Muscle layer of duodenum (tissue), 2 donors: Measurements from ENCODE around the gene ABCB4.

Experiments
- H3K27ac ChIP-seq: one replicate; pipeline ENCODE4 v1.7.0; 2013; ENCODE audit warnings: mild to moderate bottlenecking, low read length
- H3K27me3 ChIP-seq: one replicate; pipeline ENCODE4 v1.7.0; 2013; ENCODE audit warnings: low read depth, mild to moderate bottlenecking, control low read depth, low read length
- H3K36me3 ChIP-seq, 2 donors: one replicate each; pipeline ENCODE4 v1.7.0; 2013; ENCODE audit warnings: low read length in 2 of 2, control low read depth in 1 of 2, mild to moderate bottlenecking in 1 of 2; ENCODE audit not compliant: insufficient read depth in 2 of 2, control insufficient read depth in 1 of 2
- H3K4me1 ChIP-seq, 2 donors: one replicate each; pipeline ENCODE4 v1.7.0; 2013; ENCODE audit warnings: low read length in 2 of 2, mild to moderate bottlenecking in 2 of 2, control low read depth in 1 of 2, moderate library complexity in 1 of 2; ENCODE audit not compliant: insufficient read depth in 2 of 2, control insufficient read depth in 1 of 2
- H3K4me3 ChIP-seq, 2 donors: one replicate each; pipeline ENCODE4 v1.7.0; 2013; ENCODE audit warnings: low read length in 2 of 2, low read depth in 1 of 2, mild to moderate bottlenecking in 1 of 2
- H3K9me3 ChIP-seq, 2 donors: one replicate each; pipeline ENCODE4 v1.7.0; 2013; ENCODE audit warnings: low read length in 2 of 2, control low read depth in 1 of 2, mild to moderate bottlenecking in 1 of 2; ENCODE audit not compliant: control insufficient read depth in 1 of 2
- donor health status: healthy.

Gene ABCB4

GRCh38 chr7:87416682-87417587 lies 58.5 kb downstream of the ABCB4 start:
- H3K27ac ChIP-seq: no peak overlapping the region
- H3K9me3 ChIP-seq: no peaks in the 10 kb centered on the region
- H3K27me3 ChIP-seq: no peaks in the 10 kb centered on the region
- H3K4me1 ChIP-seq: no peaks in the 10 kb centered on the region
- no peak overlapping the region for H3K4me3 ChIP-seq
- no peaks in the 10 kb centered on the region for H3K36me3 ChIP-seq

- no peak overlapping the region for H3K27ac ChIP-seq
- H3K9me3 ChIP-seq: no peaks in the 10 kb centered on the region
- H3K36me3 ChIP-seq: no peaks in the 10 kb centered on the region
- no peak overlapping the region for H3K4me3 ChIP-seq
- H3K27me3 ChIP-seq: no peaks in the 10 kb centered on the region
- H3K4me1 ChIP-seq: no peaks in the 10 kb centered on the region
Measured at GRCh38 chr7:87414794-87415188, 60.7 kb downstream of the ABCB4 start.

- Histone ChIP-seq H3K27me3 (no peaks in the 10 kb centered on the region), H3K9me3 (no peaks in the 10 kb centered on the region), H3K4me3 (no peak overlapping the region), H3K27ac (no peak overlapping the region), H3K4me1 (no peaks in the 10 kb centered on the region), H3K36me3 (no peaks in the 10 kb centered on the region)
Measured at GRCh38 chr7:87413951-87414793, 61.3 kb downstream of the ABCB4 start.

GRCh38 chr7:87413029-87413428 lies 62.5 kb downstream of the ABCB4 start:
- Histone ChIP-seq H3K9me3 (no peaks in the 10 kb centered on the region), H3K4me3 (no peak overlapping the region), H3K4me1 (no peaks in the 10 kb centered on the region), H3K27me3 (no peaks in the 10 kb centered on the region), H3K36me3 (no peaks in the 10 kb centered on the region), H3K27ac (no peak overlapping the region)

GRCh38 chr7:87411186-87411585 lies 64.3 kb downstream of the ABCB4 start:
- Histone ChIP-seq H3K27ac (no peak overlapping the region), H3K36me3 (no peaks in the 10 kb centered on the region), H3K4me1 (no peaks in the 10 kb centered on the region), H3K4me3 (no peak overlapping the region), H3K9me3 (no peaks in the 10 kb centered on the region), H3K27me3 (no peaks in the 10 kb centered on the region)

- Histone ChIP-seq H3K4me1 (no peaks in the 10 kb centered on the region), H3K27me3 (no peaks in the 10 kb centered on the region), H3K9me3 (no peaks in the 10 kb centered on the region), H3K4me3 (no peak overlapping the region), H3K36me3 (no peaks in the 10 kb centered on the region), H3K27ac (no peak overlapping the region)
Measured at GRCh38 chr7:87404674-87405073, 70.8 kb downstream of the ABCB4 start.

GRCh38 chr7:87398446-87398845 lies 77.0 kb downstream of the ABCB4 start:
- Histone ChIP-seq H3K4me1 (no peaks in the 10 kb centered on the region), H3K9me3 (no peaks in the 10 kb centered on the region), H3K4me3 (no peak overlapping the region), H3K36me3 (peaks cover 3 to 12% of the 10 kb centered on the region in 2 donors), H3K27ac (no peak overlapping the region), H3K27me3 (no peaks in the 10 kb centered on the region)

GRCh38 chr7:87395442-87396020 lies 79.9 kb downstream of the ABCB4 start:
- no peak overlapping the region for H3K4me3 ChIP-seq
- no peaks in the 10 kb centered on the region for H3K27me3 ChIP-seq
- H3K4me1 ChIP-seq: no peaks in the 10 kb centered on the region
- H3K36me3 ChIP-seq: peaks cover 12 to 29% of the 10 kb centered on the region in 2 donors
- H3K9me3 ChIP-seq: no peaks in the 10 kb centered on the region
- no peak overlapping the region for H3K27ac ChIP-seq

GRCh38 chr7:87391020-87391701 lies 84.3 kb downstream of the ABCB4 start:
- no peaks in the 10 kb centered on the region for H3K4me1 ChIP-seq

GRCh38 chr7:87380905-87381304 lies 94.6 kb downstream of the ABCB4 start:
- Histone ChIP-seq H3K36me3 (peaks cover 20 to 54% of the 10 kb centered on the region in 2 donors), H3K4me1 (no peaks in the 10 kb centered on the region), H3K27me3 (no peaks in the 10 kb centered on the region), H3K9me3 (peaks cover 0 to 2% of the 10 kb centered on the region in 2 donors), H3K27ac (no peak overlapping the region), H3K4me3 (no peak overlapping the region)

More at GRCh38 chr7:87391020-87391701, 84.3 kb downstream of the ABCB4 start:
- Histone ChIP-seq H3K27me3 (no peaks in the 10 kb centered on the region), H3K27ac (no peak overlapping the region), H3K9me3 (no peaks in the 10 kb centered on the region), H3K36me3 (peaks cover 16 to 33% of the 10 kb centered on the region in 2 donors), H3K4me3 (no peak overlapping the region)
